GM18907 (cell line): ENCODE measurements around the gene SLC16A3.

Source experiments
- ATAC-seq: cut with Tn5 transposase; IDR thresholded peaks from one replicate; pipeline ENCODE4 v1.9.1; 2021; ENCODE audit warnings: mild to moderate bottlenecking, moderate library complexity; ENCODE audit not compliant: unreplicated experiment

Gene SLC16A3

GRCh38 chr17:82280537-82280936, 51.7 kb downstream of the SLC16A3 start:
- no peak for ATAC-seq

GRCh38 chr17:82281076-82281475, 52.2 kb downstream of the SLC16A3 start:
- ATAC-seq: no peak

- ATAC-seq: no peak
These were observed 52.8 kb downstream of the SLC16A3 start for GRCh38 chr17:82281502-82282238.

GRCh38 chr17:82282239-82283207, 53.7 kb downstream of the SLC16A3 start:
- no peak for ATAC-seq

GRCh38 chr17:82283208-82283749, 54.4 kb downstream of the SLC16A3 start:
- ATAC-seq: no peak

- ATAC-seq: no peak
These were observed 56.3 kb downstream of the SLC16A3 start for GRCh38 chr17:82285141-82285540.

GRCh38 chr17:82287013-82287867, 58.4 kb downstream of the SLC16A3 start:
- ATAC-seq: no peak

- no peak for ATAC-seq
These were observed 59.3 kb downstream of the SLC16A3 start for GRCh38 chr17:82287868-82288801.
